ENCODE data around the gene AIM2. TPM values are rescaled to one million over a fixed set of nuclear protein-coding genes. Genes with fewer than 3 reads are reported as not detected.

Gene AIM2
- total RNA-seq, 8 experiments from 2014 or later, result 2.2 to 4.1 (median 2.8) TPM; not detected in 3

DNA sequence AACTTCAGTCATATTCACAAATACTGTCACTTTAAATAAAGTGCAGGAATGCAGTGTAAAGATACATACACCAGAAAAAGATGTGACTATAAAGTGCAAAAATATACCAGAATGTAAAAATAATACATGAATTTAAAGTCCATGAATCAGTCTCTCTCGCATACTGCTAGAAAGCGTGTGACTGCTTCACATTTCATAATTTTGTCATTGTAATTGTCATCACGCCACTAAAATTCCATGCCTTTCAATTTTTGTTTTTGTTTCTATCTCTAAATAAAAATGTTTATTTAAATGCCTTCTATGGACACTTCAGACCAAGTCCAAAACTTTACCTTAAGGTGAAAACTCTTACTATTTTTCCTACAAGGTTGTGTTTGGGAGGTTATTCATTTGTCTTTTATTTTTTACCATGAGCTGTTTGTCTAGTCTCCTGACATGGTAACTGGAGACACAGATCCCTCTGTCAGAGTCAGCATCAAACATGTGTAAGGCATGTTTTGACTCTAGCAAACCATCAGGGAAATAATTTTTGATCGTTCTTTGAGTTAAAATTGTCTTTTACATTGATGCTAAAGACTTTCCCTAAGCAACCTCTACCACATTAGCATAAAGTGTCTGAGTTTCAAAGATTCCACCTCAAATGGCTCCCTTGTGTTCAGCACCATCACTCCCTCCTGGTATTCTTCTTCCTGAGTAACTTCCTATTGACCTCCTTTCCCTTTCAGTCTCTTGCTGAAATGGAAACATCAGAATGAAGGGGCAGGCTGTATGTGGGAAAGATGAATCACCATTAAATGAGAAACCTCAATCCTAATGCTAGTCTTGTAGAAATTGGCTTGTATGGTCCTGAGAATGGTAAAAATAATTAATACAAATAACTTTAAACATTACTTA is 14.0 kb upstream of the AIM2 start:
- Histone ChIP-seq H3K4me1 (replicated peaks in 1 of 2) (peaks cover 0 to 2% of the 10 kb centered on the region in 2 donors), H3K27ac (no peak overlapping the region), H3K4me3 (no peak overlapping the region)
- WGBS, 10 experiments, result 26 to 100% (median 85%) methylated on average over 2 to 4 of the region's 4 CpGs
- ATAC-seq (replicated peaks in 6 of 8), result peak in 2 of 8 experiments; percentile 6 to 8
- in situ Hi-C loops (cut with MboI; ENCODE audit: low pct_unique_long_range_greater_than_20kb in 2 of 9, low sequenced_read_pairs in 9 of 9, unreplicated experiment in 9 of 9), result no loop called here

DNA sequence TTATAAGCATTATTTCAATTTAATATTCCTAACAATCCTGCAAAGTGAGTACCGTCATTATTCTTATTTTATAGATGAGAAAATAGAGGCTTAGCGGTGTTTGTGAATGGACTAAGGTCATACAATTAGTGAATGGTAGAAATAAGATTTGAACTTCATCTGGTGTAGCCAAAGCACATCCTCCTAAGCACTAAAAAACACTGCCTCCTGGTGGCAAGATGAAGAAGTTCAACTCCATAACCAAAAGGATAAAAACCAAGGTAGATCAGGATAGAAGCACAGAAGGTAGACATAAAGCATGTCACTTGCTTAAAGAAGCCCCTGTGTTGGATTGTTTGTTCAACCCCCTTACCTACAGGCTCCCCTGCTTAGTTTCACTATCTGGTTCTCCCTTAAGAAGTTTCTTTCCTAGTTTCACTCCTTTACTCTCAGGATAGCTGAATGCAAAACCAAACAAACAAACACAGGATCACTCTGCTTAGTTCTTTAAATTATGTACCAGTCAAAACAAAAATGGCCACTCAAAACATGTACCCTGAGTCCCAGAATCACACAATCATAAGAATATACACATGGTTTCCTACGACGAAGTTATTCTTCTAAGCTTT is 12.7 kb upstream of the AIM2 start:
- Histone ChIP-seq H3K27ac (no peak overlapping the region), H3K4me1 (replicated peaks in 1 of 2) (peaks cover 0 to 2% of the 10 kb centered on the region in 2 donors), H3K4me3 (no peak overlapping the region)
- in situ Hi-C loops (cut with MboI; ENCODE audit: low pct_unique_long_range_greater_than_20kb in 2 of 9, low sequenced_read_pairs in 9 of 9, unreplicated experiment in 9 of 9), result no loop called here
- 61 to 100% (median 95%) methylated on average over 2 to 4 of the region's 4 CpGs; no CpG with 5 or more reads in 1 of the 10 experiments for WGBS, 10 experiments
- no peak for ATAC-seq (replicated peaks in 6 of 8)

DNA sequence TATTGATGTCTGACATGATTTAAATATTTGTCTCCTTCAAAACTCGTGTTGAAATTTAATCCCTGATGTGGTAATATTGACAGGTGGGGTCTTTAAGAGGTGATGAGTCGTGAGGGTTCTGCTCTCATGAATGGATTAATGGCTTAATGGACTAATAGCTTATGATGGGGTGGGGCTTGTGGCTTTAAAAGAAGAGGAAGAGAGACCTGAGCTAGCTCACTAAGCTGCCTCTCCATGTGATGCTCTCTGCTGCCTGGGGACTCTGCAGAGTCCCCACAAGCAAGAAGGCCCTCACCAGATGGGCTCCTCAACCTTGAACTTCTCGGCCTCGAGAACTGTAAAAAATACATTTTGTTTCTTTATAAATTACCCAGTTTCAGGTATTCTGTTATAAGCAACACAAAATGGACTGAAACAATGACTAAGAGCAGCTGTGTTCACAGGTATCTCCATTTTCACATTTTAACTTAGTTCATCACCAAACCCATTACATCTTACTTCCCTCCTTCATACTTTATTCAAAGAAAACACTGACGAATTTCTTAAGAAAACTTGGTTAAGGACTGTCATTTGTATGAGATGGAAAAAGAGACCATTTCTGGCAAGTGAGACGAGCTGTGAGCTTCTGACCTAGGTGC is 12.1 kb upstream of the AIM2 start:
- WGBS, 10 experiments, result 52 to 97% (median 79%) methylated on average over 1 to 6 of the region's 6 CpGs
- no peak for ATAC-seq (replicated peaks in 6 of 8)
- Histone ChIP-seq H3K27ac (no peak overlapping the region), H3K4me3 (no peak overlapping the region), H3K4me1 (replicated peaks in 1 of 2) (peaks cover 0 to 2% of the 10 kb centered on the region in 2 donors)
- in situ Hi-C loops (cut with MboI; ENCODE audit: low pct_unique_long_range_greater_than_20kb in 2 of 9, low sequenced_read_pairs in 9 of 9, unreplicated experiment in 9 of 9), result no loop called here

DNA sequence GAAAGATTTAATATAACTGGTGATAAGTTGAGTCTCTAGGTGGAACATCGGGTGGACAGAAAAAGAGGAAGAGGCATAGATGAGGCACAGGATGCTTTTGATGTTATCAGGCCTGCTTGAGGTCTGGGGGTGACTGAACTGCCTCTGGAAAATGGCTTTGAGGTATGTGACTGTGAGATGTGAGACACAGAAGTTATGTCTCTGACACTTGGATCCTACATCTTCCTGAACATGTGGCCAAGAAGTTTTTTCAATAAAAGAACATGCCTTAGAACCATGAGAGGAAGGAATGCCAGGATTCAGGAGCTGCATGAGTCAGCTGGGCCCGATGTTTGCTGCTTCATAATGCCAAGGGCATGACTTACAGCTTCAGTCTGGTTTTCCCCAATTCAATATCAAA is 11.5 kb upstream of the AIM2 start:
- peak in 2 of 8 experiments; percentile 9 to 17 for ATAC-seq (replicated peaks in 6 of 8)

DNA sequence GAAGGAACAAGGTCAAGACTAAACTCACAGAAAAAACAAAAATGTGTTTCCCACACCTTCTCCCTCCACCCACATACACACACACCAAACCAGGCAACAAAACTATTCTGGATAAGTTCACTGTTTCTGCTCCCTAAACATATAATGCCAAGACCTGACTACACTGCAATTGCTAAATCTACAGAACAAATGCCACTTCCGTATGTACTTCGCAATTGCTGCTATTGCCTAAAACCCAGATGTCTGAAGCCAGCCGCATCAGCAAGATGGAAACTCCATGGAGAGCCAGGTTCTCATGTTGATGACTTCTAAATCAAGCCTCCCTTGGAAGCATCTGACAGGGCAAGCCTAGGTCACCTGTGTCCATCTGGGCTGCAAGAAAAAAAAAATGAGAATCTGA is 8.3 kb upstream of the AIM2 start:
- Histone ChIP-seq H3K27ac (no peak overlapping the region), H3K4me1 (replicated peaks in 1 of 2) (peaks cover 0 to 2% of the 10 kb centered on the region in 2 donors), H3K4me3 (no peak overlapping the region)
- in situ Hi-C loops (cut with MboI; ENCODE audit: low pct_unique_long_range_greater_than_20kb in 2 of 9, low sequenced_read_pairs in 9 of 9, unreplicated experiment in 9 of 9), result no loop called here
- WGBS, 10 experiments, result 83 to 100% (median 91%) methylated on average over 1 to 3 of the region's 3 CpGs; no CpG with 5 or more reads in 1 of the 10 experiments
- no peak for ATAC-seq (replicated peaks in 6 of 8)

More for the DNA sequence above, 11.5 kb upstream of the AIM2 start:
- 0 to 100% (median 85%) methylated on average over 1 to 2 of the region's 2 CpGs; no CpG with 5 or more reads in 2 of the 10 experiments for WGBS, 10 experiments
- H3K27ac ChIP-seq, result no peak overlapping the region
- H3K4me1 ChIP-seq (replicated peaks in 1 of 2), result peaks cover 0 to 2% of the 10 kb centered on the region in 2 donors
- in situ Hi-C loops (cut with MboI; ENCODE audit: low pct_unique_long_range_greater_than_20kb in 2 of 9, low sequenced_read_pairs in 9 of 9, unreplicated experiment in 9 of 9), result no loop called here
- no peak overlapping the region for H3K4me3 ChIP-seq

DNA sequence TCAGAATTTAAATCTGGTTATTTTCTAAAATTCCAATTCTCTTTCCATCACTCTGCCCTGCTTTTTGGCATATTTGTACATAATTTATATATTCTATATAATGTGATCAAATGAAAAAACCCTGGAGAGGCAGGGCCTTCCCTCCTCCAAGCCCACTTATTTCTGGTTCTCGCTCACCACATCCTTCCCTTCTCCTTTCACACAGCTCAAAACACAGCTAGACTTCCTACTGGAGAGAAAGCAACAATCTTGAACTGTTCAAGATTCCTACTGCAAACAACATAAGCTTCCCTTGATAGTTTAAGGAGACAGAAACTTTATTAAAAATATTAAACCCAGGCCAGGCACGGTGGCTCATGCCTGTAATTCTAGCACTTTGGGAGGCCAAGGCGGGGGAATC is 7.6 kb upstream of the AIM2 start:
- WGBS, 10 experiments, result 73 to 100% (median 94%) methylated on average over 1 to 3 of the region's 3 CpGs; no CpG with 5 or more reads in 1 of the 10 experiments
- ATAC-seq (replicated peaks in 6 of 8), result no peak
- Histone ChIP-seq H3K4me3 (no peak overlapping the region), H3K27ac (no peak overlapping the region), H3K4me1 (replicated peaks in 1 of 2) (peaks cover 0 to 2% of the 10 kb centered on the region in 2 donors)
- in situ Hi-C loops (cut with MboI; ENCODE audit: low pct_unique_long_range_greater_than_20kb in 2 of 9, low sequenced_read_pairs in 9 of 9, unreplicated experiment in 9 of 9), result no loop called here

DNA sequence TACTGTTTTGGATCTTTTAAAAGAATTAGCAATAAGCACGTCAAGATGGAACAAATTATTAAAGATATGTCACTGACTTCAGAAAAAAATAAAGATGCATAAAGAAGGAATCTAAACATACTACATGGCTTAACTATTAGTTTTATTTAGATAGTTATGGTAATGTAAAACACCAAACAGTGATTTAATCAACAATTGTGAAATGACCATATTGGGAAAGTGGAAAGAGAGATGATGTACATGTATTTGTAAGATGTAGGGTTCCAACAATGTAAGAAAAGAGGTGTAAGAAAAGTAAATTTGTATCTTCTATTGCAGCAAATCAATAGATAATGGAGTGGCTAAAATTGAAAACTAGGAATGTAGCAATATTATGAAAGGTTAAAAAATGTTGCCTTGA is 6.4 kb upstream of the AIM2 start:
- ATAC-seq (replicated peaks in 6 of 8), result no peak
- no peak overlapping the region for H3K27ac ChIP-seq
- H3K4me1 ChIP-seq (replicated peaks in 1 of 2), result no peaks in the 10 kb centered on the region
- WGBS, 10 experiments, result 56 to 100% (median 92%) methylated on average over 1 of the region's 1 CpG
- no peak overlapping the region for H3K4me3 ChIP-seq
- in situ Hi-C loops (cut with MboI; ENCODE audit: low pct_unique_long_range_greater_than_20kb in 2 of 9, low sequenced_read_pairs in 9 of 9, unreplicated experiment in 9 of 9), result no loop called here

DNA sequence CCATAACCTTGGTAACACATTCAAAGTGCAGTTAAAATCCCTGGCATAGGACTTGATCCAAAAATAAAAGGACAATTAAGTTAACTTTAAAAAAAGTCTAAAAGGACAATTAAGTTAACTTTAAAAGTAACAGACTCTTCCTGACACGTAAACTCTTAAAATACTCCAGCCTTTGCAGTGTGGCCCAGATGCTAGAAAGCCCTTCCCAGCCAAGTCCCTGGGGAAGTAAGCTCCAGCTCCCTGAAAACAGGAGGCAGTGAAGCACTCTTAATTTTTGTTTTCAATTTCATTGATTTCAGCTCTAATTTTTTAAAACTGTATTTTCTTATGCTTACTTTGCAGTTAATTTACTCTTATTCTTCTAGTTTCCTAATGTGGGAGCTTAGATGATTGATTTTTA is 5.1 kb upstream of the AIM2 start:
- Histone ChIP-seq H3K4me1 (replicated peaks in 1 of 2) (no peaks in the 10 kb centered on the region), H3K27ac (no peak overlapping the region), H3K4me3 (no peak overlapping the region)
- in situ Hi-C loops (cut with MboI; ENCODE audit: low pct_unique_long_range_greater_than_20kb in 2 of 9, low sequenced_read_pairs in 9 of 9, unreplicated experiment in 9 of 9), result no loop called here
- ATAC-seq (replicated peaks in 6 of 8), result no peak
- WGBS, 10 experiments, result 29 to 100% (median 85%) methylated on average over 1 of the region's 1 CpG; no CpG with 5 or more reads in 1 of the 10 experiments

DNA sequence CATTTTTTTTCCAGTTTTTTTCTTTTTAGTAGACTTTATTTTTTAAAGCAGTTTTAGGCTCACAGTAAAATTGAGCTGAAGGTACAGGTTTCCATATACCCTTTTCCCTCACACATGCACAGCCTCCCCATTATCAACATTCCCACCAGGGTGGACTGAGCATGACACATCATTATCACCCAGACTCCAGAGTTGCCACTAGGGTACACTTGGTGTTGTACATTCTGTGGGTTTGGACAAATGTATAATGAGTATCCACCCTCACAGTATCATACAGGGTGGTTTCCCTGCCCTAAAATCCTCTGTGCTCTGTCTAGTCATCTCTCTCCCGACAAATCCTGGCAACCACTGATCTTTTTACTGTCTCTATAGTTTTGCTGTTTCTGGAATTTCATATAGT is 3.0 kb upstream of the AIM2 start:
- H3K4me1 ChIP-seq (replicated peaks in 1 of 2), result no peaks in the 10 kb centered on the region
- in situ Hi-C loops (cut with MboI; ENCODE audit: low pct_unique_long_range_greater_than_20kb in 2 of 9, low sequenced_read_pairs in 9 of 9, unreplicated experiment in 9 of 9), result loop anchor here in 1 of 9 experiments (10.0 kb wide), 1 partner anchor 65 kb away; no protein-coding TSS in a partner anchor
- H3K27ac ChIP-seq, result no peak overlapping the region
- WGBS, 10 experiments, result 0 to 90% (median 86%) methylated on average over 1 of the region's 1 CpG; no CpG with 5 or more reads in 3 of the 10 experiments
- H3K4me3 ChIP-seq, result no peak overlapping the region
- peak in 2 of 8 experiments; percentile 24 to 72 for ATAC-seq (replicated peaks in 6 of 8)

DNA sequence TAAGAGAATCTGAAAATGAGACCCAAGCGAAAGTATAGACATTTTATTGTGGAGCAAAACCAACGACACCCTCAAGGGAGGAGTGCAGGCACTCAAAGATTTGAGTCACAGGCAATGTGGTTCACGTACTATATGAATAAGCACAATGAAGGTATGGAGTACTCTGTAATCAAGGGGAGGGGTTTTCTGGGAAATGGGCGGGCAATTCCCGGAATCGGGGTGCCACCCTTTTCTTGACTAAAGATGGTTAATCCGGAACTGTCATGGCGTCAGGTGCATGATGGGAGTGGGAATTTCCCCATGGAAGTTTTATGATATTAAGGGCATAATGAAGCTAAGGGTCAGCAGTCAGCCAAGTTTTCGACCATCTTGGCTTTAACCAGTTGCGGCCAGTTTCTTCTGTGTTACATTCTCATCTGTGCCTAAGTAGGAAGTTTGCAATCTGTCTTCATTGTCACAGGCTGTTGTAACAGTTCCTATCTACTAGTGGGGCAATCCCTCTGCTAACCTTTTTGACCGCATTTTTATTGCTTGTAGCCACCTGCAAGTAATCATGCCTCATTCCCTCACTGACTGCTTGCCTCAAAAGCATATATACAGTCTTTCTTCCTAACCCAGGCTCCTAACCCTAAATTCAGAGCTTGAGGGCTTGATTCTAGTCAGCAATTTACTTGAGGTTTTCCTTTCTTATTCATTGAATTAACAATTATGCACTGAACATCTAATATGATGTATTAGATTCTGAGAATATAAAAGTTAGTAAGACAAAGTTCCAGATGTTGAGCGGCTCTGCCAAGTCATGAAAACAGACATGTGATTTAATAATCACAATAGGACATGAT is 775 bp upstream of the AIM2 start:
- in situ Hi-C loops (cut with MboI; ENCODE audit: low pct_unique_long_range_greater_than_20kb in 2 of 9, low sequenced_read_pairs in 9 of 9, unreplicated experiment in 9 of 9), result loop anchor here in 1 of 9 experiments (10.0 kb wide), 1 partner anchor 63 kb away; no protein-coding TSS in a partner anchor
- Histone ChIP-seq H3K4me3 (no peak overlapping the region), H3K27ac (no peak overlapping the region), H3K4me1 (replicated peaks in 1 of 2) (no peaks in the 10 kb centered on the region)
- ATAC-seq (replicated peaks in 6 of 8), result peak in 3 of 8 experiments; percentile 71 to 94 (median 89)
- WGBS, 10 experiments, result 42 to 100% (median 88%) methylated on average over 2 to 12 of the region's 12 CpGs

DNA sequence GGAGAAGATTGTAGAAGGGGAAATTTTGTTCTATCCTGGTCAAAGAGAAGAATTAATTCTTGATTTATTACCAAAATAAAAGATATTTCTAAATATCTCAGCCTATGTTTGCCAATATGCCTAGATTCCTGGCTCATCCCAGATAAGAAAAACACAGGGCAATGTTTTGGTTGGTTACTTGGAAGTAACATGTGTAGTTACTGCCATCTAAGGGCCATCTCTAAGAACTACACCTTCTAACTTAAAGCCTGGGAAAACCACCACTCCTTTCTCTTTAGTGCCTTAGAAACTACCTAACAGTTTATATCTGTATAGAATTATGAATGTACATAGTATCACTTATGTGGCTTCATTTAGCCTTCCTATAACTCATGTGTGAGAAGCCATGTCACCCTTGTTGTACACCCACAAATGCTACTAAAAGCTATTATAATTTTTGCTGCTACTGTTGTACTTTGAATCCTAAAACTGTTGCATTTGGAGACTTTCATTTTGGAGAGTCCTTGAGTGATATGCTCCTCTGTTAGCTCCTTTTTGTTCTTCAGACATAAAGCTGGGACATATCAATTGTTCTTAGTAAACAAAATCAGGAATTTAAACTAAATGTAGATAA is 4.5 kb downstream of the AIM2 start:
- peak; percentile 52 to 84 (median 69) for ATAC-seq (replicated peaks in 6 of 8)
- H3K4me3 ChIP-seq, result no peak overlapping the region
- in situ Hi-C loops (cut with MboI; ENCODE audit: low pct_unique_long_range_greater_than_20kb in 2 of 9, low sequenced_read_pairs in 9 of 9, unreplicated experiment in 9 of 9), result loop anchor here in 1 of 9 experiments (10.0 kb wide), 1 partner anchor 57 kb away; no protein-coding TSS in a partner anchor

DNA sequence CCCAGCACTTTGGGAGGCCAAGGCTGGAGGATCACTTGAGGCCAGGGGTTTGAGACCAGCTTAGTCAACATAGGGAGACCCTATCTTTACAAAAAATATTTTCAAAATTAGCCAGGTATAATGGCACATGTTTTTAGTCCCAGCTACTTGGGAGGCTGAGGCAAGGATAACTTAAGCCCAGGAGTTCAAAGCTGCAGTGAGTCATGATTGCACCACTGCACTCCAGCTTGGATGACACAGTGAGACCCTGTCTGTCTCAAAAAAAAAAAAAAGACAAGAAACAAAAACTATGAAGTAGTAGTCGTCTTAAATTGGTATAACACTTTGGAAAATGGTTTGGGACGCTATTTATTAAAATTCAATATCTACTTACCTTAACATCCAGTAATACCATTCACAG is 7.7 kb downstream of the AIM2 start:
- Histone ChIP-seq H3K27ac (no peak overlapping the region), H3K4me3 (no peak overlapping the region)
- no peak for ATAC-seq (replicated peaks in 6 of 8)

More for the DNA sequence above, 4.5 kb downstream of the AIM2 start:
- Histone ChIP-seq H3K4me1 (replicated peaks in 1 of 2) (no peaks in the 10 kb centered on the region), H3K27ac (no peak overlapping the region)

More for the DNA sequence above, 7.7 kb downstream of the AIM2 start:
- no peaks in the 10 kb centered on the region for H3K4me1 ChIP-seq (replicated peaks in 1 of 2)
- WGBS, 10 experiments, result 27 to 100% (median 78%) methylated on average over 1 to 2 of the region's 2 CpGs; no CpG with 5 or more reads in 3 of the 10 experiments
- in situ Hi-C loops (cut with MboI; ENCODE audit: low pct_unique_long_range_greater_than_20kb in 2 of 9, low sequenced_read_pairs in 9 of 9, unreplicated experiment in 9 of 9), result no loop called here
